Stimulated activated CD8-positive, alpha-beta memory T cell treated with anti-CD3 and anti-CD28 coated beads, Interleukin-7, amount 100 ng/mL, for 4 hours (primary cell): ENCODE measurements around the gene STIMATE.

Experiments used
- DNase-seq, 2 donors: peaks; one replicate each; pipeline ENCODE4 v3.0.0-alpha.2; 2020; ENCODE audit warnings: low read depth in 2 of 2

STIMATE gene

GRCh38 chr3:52897130-52898122 is at the start of gene STIMATE:
Gene STIMATE (minus strand): TSS chr3:52897548. CDS start chr3:52897450, 98 bp downstream.
- DNase-seq: peak; percentile 61 to 84

- DNase-seq: no peak
Observed at GRCh38 chr3:52939600-52939999, 42.3 kb upstream of the STIMATE start.

DNA sequence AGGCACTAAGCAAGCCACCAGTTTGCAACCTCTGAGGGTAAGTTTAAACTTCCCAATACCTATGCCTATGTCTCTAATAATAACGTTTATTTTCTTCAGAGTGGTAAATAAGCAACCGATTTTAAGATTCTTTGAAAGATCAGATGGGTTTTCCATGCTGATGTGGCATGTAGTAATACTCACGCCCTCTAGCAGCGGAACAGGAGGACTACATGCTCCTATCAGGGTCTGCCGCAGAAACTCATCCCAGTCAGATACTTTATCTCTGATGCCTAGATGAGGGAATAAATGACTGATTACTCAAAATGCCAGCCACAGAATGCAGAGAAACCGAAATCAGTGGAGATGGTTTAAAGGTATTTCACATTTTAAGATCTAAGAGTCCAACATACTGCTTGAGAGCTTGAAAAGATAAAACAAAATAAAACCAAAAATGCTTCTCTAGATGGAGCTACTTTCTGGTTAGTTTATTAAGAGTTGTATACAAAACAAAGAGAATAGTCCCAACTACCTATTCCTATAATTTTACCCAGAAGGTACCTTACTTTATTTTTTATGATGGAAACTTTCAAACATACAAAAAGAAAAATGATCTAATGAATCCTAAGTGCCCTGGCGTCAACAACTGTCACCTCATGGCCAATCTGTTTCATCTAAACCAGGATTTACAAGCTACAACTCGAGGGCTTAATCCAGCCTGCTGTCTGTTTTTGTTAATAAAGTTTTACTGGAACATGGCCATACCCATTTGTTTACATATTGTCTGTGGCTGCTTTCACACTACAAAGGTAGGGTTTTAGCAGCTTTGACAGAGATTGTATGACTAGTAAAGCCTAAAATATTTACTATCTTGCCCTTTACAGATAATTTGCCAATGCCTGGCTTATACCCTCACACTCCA is 37.5 kb upstream of the STIMATE start:
- peak; percentile 23 to 38 for DNase-seq

- no peak for DNase-seq
Observed at GRCh38 chr3:52931889-52932288, 34.5 kb upstream of the STIMATE start.

- no peak for DNase-seq
Observed at GRCh38 chr3:52931328-52931727, 34.0 kb upstream of the STIMATE start.

- no peak for DNase-seq
Observed at GRCh38 chr3:52930748-52931147, 33.4 kb upstream of the STIMATE start.

GRCh38 chr3:52926554-52926953 is 29.2 kb upstream of the STIMATE start:
- no peak for DNase-seq

DNA sequence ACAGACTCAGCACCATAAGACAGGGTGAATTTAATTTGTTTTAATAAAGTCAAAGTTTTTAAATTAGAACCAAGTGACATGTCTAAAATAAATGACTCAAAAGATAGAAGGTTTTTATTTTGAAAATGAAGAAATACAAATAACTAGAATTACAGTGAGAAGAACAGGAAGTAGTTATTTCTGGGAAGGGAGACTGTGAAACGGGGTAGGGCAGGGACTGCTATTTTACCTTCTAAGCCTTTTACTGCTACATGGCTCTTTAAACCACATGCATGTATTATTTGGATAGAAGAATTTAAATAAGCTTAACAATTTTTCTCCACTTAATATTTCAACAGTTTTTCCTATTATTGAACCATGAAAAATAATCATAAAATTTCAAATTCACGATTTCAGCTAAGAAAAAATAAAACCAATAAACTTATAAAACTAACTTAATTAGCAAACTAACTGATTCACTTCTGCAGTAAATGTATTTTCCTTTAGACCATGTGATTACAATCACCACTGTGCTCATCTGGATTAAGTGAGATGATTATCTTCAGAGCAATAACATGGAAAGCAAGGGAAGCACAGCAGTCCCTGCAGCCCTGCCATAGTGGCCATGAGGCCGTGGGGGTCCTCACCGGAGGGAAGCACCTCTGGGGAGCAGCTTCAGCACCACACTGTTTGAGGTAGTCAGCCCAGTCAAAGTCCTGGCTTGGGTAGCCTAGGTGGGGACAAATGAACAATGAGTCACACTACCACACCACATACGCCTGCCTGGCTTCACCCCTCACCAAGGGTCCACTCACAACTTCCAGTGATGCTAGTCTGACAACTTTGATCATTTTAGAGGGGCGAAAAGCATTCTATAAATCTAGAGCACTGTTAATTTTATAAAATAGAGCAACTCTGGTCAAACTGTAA is 28.3 kb upstream of the STIMATE start:
- no peak for DNase-seq

DNA sequence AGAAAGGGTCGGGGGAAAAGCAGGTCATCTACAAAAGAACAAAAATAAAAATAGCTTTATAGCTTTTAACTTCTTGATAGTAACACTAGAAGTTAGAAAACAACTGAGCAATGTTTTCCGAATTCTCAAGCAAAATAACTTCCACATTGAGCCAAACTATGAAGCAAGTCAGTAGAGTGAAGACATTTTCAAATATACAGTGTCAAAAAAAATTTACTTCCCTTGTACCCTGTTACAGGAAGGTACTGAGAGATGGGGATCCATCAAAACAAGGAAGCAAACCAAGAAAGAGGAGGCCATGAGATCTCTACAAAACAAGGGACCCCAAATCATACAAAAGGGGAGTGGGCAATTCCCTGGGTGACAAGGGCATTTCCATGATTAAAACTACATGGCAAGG is 26.6 kb upstream of the STIMATE start:
- DNase-seq: no peak

- DNase-seq: no peak
Observed at GRCh38 chr3:52920841-52921240, 23.5 kb upstream of the STIMATE start.

GRCh38 chr3:52917044-52917443 is 19.7 kb upstream of the STIMATE start:
- no peak for DNase-seq

GRCh38 chr3:52915294-52915693 is 17.9 kb upstream of the STIMATE start:
- no peak for DNase-seq

DNA sequence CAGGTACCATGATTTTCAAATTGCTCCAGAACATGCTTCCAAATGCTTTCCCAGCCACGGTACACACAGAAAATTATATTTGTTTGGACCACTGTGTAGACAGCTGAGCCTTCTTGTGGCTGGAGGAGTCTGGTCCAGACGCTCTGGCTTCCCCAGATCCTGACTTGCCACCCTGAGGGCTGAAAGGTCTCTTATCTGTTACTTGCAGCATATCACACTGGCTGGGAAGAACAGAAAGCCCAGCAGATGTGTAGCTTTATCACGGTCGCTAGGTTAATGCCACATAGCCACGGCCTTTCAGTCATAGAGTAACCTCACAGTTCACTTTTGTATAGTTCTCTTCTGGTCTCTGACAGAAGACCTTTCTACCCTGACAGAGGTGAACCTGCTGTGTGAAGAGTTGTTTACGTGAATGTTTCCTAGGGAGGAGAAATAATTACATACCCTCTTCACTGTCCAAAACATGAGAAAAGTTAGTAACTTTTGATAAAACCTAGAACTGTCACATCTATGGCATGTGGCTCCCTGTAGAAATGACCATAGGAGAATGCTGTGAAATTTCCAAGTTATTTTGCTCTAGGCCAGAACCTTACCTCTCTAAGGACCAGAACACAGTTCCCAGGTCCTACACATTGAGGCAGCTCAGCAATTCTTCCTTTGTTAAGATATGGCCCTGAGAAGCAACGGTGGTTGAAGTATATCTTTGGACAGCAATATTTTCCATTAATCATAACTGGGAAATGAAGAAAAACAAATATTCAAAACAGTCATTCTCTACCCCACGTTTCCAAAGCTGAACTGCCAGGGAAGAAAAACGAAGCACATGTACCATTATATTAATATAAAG is 15.8 kb upstream of the STIMATE start:
- DNase-seq: no peak

DNA sequence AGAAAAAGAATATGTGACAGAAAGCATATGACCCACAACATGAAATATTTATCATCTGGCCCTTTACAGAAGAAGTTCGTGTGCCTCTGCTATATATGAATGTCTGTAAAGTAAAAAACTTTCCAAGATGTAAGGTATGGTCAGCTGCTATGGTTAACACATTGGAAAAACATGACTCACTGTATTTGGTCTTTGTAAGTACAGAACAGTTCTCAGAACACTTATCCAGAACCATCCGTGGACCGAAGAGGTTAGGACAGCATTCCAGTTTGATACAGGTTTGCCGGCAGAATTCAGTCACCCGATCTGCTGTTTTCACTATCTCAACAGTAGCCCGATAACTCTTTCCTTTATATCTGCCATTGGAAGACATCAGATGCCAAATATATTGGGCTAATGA is 13.5 kb upstream of the STIMATE start:
- no peak for DNase-seq

GRCh38 chr3:52907497-52907896 is 10.1 kb upstream of the STIMATE start:
- no peak for DNase-seq

DNA sequence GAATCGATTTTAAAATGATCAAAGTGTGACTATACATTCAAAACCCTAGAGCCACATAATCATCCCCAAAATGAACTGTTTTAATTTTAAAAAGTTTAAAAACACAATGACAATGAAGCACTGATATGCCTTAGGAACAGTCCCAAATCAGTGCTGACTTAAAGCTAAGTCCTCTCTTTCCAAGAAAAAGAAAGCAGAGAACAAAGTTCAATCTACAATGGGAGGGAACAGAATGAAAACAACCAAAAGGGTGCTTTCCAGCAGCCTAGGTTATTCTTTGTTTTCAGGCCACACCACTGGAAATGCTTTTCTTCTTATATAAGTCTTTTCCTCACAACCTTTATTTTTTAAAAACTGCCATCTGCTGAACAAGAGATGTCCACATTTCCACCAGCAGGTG is 7.2 kb upstream of the STIMATE start:
- no peak for DNase-seq

DNA sequence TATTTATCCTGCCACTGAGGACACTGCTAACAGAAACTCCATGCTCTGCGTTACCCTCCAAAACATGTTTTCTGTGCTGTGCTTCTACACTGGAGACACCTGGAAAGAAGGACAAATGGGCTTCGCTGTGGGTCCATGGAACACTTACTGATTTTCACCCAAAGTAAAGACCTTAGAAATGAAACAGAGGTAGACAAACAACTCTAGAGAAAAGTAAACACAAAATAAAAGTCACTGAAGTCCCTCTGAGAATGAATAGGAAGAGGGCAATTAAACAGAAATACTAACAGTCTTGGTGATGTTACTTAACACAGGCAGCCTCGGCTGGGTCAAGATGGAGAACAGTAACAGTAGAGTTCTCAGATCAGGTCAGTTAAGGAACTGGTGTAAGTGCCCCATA is 6.7 kb upstream of the STIMATE start:
- DNase-seq: no peak

- no peak for DNase-seq
Observed at GRCh38 chr3:52896613-52897012, 735 bp downstream of the STIMATE start.

GRCh38 chr3:52896151-52896550 is 1.2 kb downstream of the STIMATE start:
- no peak for DNase-seq

DNA sequence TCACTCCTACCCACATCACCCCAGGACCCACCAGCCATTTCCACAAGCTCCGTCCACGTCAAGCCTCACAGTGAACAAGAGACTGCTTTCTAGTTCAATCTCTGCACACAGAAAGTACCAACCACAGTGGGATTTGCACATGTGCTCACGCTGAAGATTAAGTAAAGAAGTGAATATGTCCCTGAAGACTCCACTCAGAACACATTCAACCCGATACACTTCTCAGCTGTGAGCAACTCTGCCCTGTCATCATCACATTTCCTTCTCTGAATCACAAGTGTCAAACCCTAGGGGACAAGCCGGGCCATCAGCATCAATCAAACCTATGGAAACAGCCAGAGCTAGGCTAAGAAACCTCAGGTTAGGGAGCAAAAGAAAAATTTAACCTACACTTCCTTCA is 1.9 kb downstream of the STIMATE start:
- DNase-seq: no peak
